Brain microvascular endothelial cell (primary cell): Measurements from ENCODE around the gene DENND10.

Source experiments
- DNase-seq: peaks from one replicate; pipeline ENCODE4 v3.0.0-alpha.2; 2020
- H3K27ac ChIP-seq: fragments of 250-450 bp; sonication (Bioruptor Pico); 2 replicates; pipeline ENCODE4 v1.5.1; 2020; ENCODE audit warnings: mild to moderate bottlenecking, moderate library complexity
- H3K27me3 ChIP-seq: fragments of 250-450 bp; sonication (Bioruptor Pico); replicated peaks from 2 replicates; pipeline ENCODE4 v1.5.1; 2020; ENCODE audit warnings: mild to moderate bottlenecking
- H3K36me3 ChIP-seq: fragments of 250-450 bp; sonication (Bioruptor Pico); replicated peaks from 2 replicates; pipeline ENCODE4 v1.5.1; 2020; ENCODE audit warnings: mild to moderate bottlenecking
- H3K4me3 ChIP-seq: 2 replicates; pipeline ENCODE4 v1.5.1; 2011; ENCODE audit warnings: low read depth, mild to moderate bottlenecking, control low read depth, low read length, moderate library complexity
- in situ Hi-C: cut with HindIII; loops from 2 replicates; pipeline ENCODE4 v1.10.0; 2017; ENCODE audit warnings: low sequenced_read_pairs, low pct_ligation_motif_present
- TF ChIP-seq, protein P1 (sequence below): IDR thresholded peaks from 2 replicates; pipeline ENCODE4 v1.5.1; 2011; ENCODE audit warnings: low read depth, mild to moderate bottlenecking, moderate library complexity, low read length, control low read depth, inconsistent platforms; ENCODE audit errors: missing control alignments

The DENND10 gene

GRCh38 chr10:119103903-119104653 is at the start of gene DENND10:
TSS of gene DENND10 (plus strand) at chr10:119104113. CDS start at chr10:119104143, 30 bp downstream.
- H3K27ac ChIP-seq = peak within 1 kb of the TSS; percentile 56
- DNase-seq = peak; percentile 64
- H3K27me3 ChIP-seq = no peaks in the 10 kb centered on the region
- H3K4me3 ChIP-seq = peak within 1 kb of the TSS; percentile 81
- H3K36me3 ChIP-seq = peaks cover 5% of the 10 kb centered on the region
- TF ChIP-seq, protein P1, sequence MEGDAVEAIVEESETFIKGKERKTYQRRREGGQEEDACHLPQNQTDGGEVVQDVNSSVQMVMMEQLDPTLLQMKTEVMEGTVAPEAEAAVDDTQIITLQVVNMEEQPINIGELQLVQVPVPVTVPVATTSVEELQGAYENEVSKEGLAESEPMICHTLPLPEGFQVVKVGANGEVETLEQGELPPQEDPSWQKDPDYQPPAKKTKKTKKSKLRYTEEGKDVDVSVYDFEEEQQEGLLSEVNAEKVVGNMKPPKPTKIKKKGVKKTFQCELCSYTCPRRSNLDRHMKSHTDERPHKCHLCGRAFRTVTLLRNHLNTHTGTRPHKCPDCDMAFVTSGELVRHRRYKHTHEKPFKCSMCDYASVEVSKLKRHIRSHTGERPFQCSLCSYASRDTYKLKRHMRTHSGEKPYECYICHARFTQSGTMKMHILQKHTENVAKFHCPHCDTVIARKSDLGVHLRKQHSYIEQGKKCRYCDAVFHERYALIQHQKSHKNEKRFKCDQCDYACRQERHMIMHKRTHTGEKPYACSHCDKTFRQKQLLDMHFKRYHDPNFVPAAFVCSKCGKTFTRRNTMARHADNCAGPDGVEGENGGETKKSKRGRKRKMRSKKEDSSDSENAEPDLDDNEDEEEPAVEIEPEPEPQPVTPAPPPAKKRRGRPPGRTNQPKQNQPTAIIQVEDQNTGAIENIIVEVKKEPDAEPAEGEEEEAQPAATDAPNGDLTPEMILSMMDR = no peak
- in situ Hi-C loops = no loop called here

- in situ Hi-C loops = no loop called here
- Histone ChIP-seq H3K27me3 (no peaks in the 10 kb centered on the region), H3K27ac (no peak overlapping the region), H3K36me3 (peaks cover 94% of the 10 kb centered on the region), H3K4me3 (no peak overlapping the region)
- TF ChIP-seq, protein P1 = no peak
- DNase-seq = no peak
Measured at GRCh38 chr10:119055472-119055871, 48.4 kb upstream of the DENND10 start.

DNA sequence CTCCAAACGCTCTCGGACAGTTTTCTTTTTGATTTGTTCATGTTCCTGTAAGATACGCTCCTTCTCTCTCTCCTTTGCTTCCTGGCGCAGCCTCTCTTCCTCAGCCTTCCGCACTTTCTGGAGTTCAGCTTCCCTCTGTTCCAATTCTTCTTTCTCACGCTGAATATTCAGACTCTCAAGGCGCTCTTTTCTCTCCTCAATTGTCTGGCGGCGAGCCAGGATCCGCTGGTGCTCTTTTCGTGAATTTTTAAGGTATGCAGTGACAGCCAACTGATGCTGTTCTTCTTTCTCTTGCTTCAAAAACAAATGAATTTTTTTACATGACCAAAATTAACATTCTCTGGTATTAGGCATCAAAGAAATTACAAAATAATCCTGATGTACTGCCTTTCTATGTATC is 45.9 kb upstream of the DENND10 start:
- Histone ChIP-seq H3K4me3 (no peak overlapping the region), H3K27me3 (no peaks in the 10 kb centered on the region), H3K27ac (no peak overlapping the region), H3K36me3 (peaks cover 89% of the 10 kb centered on the region)
- TF ChIP-seq, protein P1 = no peak
- no peak for DNase-seq
- in situ Hi-C loops = no loop called here

- in situ Hi-C loops = no loop called here
- Histone ChIP-seq H3K27me3 (no peaks in the 10 kb centered on the region), H3K4me3 (no peak overlapping the region), H3K36me3 (peaks cover 90% of the 10 kb centered on the region), H3K27ac (no peak overlapping the region)
- TF ChIP-seq, protein P1 = no peak
- no peak for DNase-seq
Measured at GRCh38 chr10:119059557-119059956, 44.4 kb upstream of the DENND10 start.

GRCh38 chr10:119060107-119060506 is 43.8 kb upstream of the DENND10 start:
- no peak overlapping the region for H3K27ac ChIP-seq
- in situ Hi-C loops = no loop called here
- H3K4me3 ChIP-seq = no peak overlapping the region
- TF ChIP-seq, protein P1 = no peak
- H3K36me3 ChIP-seq = peaks cover 90% of the 10 kb centered on the region
- no peak for DNase-seq
- no peaks in the 10 kb centered on the region for H3K27me3 ChIP-seq

DNA sequence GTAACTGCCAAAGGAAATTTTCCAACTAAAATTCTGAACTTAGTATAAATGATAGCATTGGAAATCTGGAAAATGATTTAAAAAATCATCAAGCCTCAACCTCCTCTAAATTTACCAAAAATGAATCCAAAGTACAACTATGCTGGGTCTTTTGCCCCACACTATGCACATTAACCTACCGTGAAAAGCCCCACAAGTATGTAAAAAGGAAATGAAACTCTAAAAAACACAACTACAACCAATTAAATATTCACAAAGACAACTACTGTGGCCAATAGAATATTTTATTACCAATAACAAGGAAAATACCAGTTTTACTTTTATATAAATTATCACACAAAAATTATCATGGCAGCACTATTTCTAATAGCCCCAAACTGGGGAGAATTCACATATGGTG is 42.6 kb upstream of the DENND10 start:
- Histone ChIP-seq H3K4me3 (no peak overlapping the region), H3K36me3 (peaks cover 93% of the 10 kb centered on the region), H3K27ac (no peak overlapping the region), H3K27me3 (no peaks in the 10 kb centered on the region)
- DNase-seq = no peak
- TF ChIP-seq, protein P1 = no peak
- in situ Hi-C loops = no loop called here
